ENCODE results near the gene KLHL18. TPM values are rescaled to one million over a fixed set of nuclear protein-coding genes. Genes with fewer than 3 reads are reported as not detected.

The KLHL18 gene
- total RNA-seq, 2 experiments from 2014 or later = 21.2 to 23.7 TPM

- H3K36me3 Mint-ChIP-seq = peaks cover 3% of the 10 kb centered on the region
- H3K4me1 Mint-ChIP-seq (ENCODE audit: low read depth) = peaks cover 22% of the 10 kb centered on the region
- no peaks in the 10 kb centered on the region for H3K27me3 Mint-ChIP-seq
- ChIA-PET CTCF (interaction anchor here (0.8 to 1.9 kb wide), 3 partner anchors 27 to 81 kb away, joined by 3 to 5 read pairs (median 3); partner anchors contain the start of gene SCAP), POLR2A (no interaction called here)
- no peaks in the 10 kb centered on the region for H3K9me3 Mint-ChIP-seq
- DNase-seq = no peak
- H3K27ac Mint-ChIP-seq = no peak overlapping the region
- intact Hi-C loops (cut with micrococcal nuclease) = no loop called here
- no peak overlapping the region for H3K4me3 Mint-ChIP-seq
These were observed 111.6 kb downstream of the KLHL18 start for GRCh38 chr3:47394140-47394870.

DNA sequence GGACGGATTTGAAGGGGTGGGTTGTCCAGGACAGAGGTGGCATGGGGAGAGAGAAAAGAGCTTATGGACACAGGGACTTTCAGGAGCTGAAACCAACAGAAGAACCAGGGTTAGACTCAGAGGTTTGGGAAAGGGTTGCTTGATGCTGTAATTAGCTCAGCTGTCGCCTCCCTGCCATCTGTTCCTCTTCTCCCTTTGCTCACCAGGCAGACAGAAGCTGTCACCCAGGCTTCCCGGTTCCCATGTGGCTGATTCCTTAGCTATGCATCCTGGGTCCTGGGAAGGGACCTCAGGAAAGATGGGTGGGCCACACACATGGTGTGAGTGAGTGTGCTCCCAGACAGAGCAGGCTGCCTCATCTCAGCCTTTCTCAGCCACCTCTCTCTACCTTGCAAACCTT lies 112.1 kb downstream of the KLHL18 start:
- peaks cover 23% of the 10 kb centered on the region for H3K4me1 Mint-ChIP-seq (ENCODE audit: low read depth)

More for the DNA sequence above, 112.1 kb downstream of the KLHL18 start:
- H3K27ac Mint-ChIP-seq = no peak overlapping the region
- no peaks in the 10 kb centered on the region for H3K27me3 Mint-ChIP-seq
- POLR2A ChIA-PET = no interaction called here
- H3K36me3 Mint-ChIP-seq = peaks cover 3% of the 10 kb centered on the region
- intact Hi-C loops (cut with micrococcal nuclease) = no loop called here
- no peak for DNase-seq
- CTCF ChIA-PET = interaction anchor here (0.8 to 1.9 kb wide), 3 partner anchors 26 to 81 kb away, joined by 3 to 5 read pairs (median 3); partner anchors contain the start of gene SCAP
- no peaks in the 10 kb centered on the region for H3K9me3 Mint-ChIP-seq
- no peak overlapping the region for H3K4me3 Mint-ChIP-seq

Other genes with a start within 250 kb of the KLHL18 start
- gene SETD2, start 118.8 kb upstream of the KLHL18 start, total RNA-seq = 10 to 100 TPM; 31.2 to 31.8 TPM
- gene KIF9, start 145 bp upstream of the KLHL18 start, total RNA-seq = 1 to 10 TPM; 3.3 to 4.9 TPM
- 10 to 100 TPM; 27.9 to 29.7 TPM for gene PTPN23, start 98.1 kb downstream of the KLHL18 start, total RNA-seq
- gene SCAP, start 193.0 kb downstream of the KLHL18 start, total RNA-seq = 10 to 100 TPM; 44.5 to 44.6 TPM
- gene ELP6, start 230.8 kb downstream of the KLHL18 start, total RNA-seq = 10 to 100 TPM; 32.7 to 32.8 TPM

Measured in activated CD4-positive, alpha-beta memory T cell treated with anti-CD3 and anti-CD28 coated beads for 36 hours (primary cell).